Measurements from ENCODE around the gene PEX11G.
"Not testable (repeated sequence)": the region's sequence is repeated elsewhere in the genome, so short reads cannot be mapped to it uniquely, and the experiment has no call there.

PEX11G gene

GRCh38 chr19:7433456-7433855 lies 55.4 kb downstream of the PEX11G start:
- not testable (repeated sequence) for DNase-seq (ENCODE audit: low spot score)

DNA sequence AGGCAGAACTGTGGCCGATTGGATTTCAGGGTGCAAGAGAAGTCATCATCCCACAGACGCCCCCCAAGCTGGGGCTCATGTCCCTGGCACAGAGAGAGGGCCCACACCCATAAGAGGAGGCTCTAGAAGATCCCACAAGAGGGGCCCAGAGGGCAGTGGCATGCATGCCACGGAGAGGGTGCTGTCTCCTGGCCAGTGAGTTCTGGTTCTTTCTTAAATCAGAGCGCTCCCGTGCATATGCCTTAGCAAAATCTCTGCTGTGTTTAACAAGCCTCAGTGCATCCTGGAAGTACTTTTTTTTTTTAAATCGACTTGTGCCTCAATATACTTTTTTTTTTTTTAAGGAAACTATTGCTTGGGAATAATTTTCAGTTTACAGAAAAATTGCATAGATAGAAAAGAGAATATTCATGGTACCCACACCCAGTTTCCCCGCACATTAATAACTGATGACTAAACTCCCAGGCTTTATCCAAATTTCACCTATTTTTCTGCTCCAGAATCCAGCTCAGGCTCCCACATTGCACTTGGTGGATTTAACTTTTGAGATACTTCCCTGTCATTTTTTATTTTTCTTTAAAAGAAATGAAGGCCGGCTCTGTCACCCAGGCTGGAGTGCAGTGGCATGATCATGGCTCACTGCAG lies 59.1 kb downstream of the PEX11G start:
- no peak for DNase-seq (ENCODE audit: low spot score)

GRCh38 chr19:7428651-7429113 lies 60.2 kb downstream of the PEX11G start:
- no peak for DNase-seq (ENCODE audit: low spot score)

- DNase-seq (ENCODE audit: low spot score): no peak
These were observed 60.9 kb downstream of the PEX11G start for GRCh38 chr19:7427944-7428343.

GRCh38 chr19:7426986-7427385 lies 61.8 kb downstream of the PEX11G start:
- no peak for DNase-seq (ENCODE audit: low spot score)
